ENCODE data around the gene ZFAND3.
"Not testable (repeated sequence)": the region's sequence is repeated elsewhere in the genome, so short reads cannot be mapped to it uniquely, and the experiment has no call there.

Gene ZFAND3

DNA sequence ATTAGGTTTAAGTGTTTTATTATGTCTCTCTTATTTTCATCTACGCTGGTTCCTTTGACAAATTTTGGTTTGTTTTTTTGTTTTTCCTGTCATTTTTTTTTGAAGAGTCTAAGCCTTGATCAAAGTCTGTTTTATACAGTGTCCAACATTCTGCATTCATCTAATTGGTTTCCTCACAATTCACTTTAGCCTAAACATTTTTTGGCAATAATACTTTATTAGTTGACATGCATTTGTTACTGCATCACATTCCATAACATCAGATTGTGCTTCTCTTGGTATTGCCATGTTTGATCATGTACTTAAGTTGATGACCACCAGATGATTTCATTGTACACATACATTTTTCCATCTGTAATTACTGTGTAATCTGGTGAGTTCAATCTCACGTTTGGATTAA is 173.2 kb downstream of the ZFAND3 start:
- no peak for DNase-seq (ENCODE audit: low spot score)
- Histone ChIP-seq H3K4me3 (no peak overlapping the region), H3K27ac (no peak overlapping the region)
- no peak for TF ChIP-seq CTCF (IDR thresholded peaks at IDR 0.05)

GRCh38 chr6:37993194-37993593 is 173.7 kb downstream of the ZFAND3 start:
- not testable (repeated sequence) for DNase-seq (ENCODE audit: low spot score); H3K27ac ChIP-seq; H3K4me3 ChIP-seq

DNA sequence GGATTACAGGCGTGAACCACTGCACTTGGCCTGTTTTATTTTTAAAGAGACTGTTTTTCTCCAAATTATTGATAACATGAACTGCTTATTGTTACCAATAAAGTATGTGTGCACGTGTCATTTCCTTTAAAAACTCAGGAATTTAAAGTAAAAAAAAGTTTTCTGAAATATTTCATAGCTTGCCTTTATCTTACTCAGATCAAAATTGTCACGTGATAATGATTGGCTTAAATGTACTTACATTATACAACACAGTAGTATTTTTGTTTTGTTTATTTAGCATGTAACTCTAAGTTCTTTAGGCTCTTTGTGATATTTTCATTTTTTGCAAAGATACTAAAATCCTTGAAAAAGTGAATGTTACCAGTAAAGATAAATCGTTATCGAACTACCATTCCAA is 174.1 kb downstream of the ZFAND3 start:
- no peak overlapping the region for H3K27ac ChIP-seq
- H3K4me3 ChIP-seq, result no peak overlapping the region
- DNase-seq (ENCODE audit: low spot score), result no peak
- no peak for TF ChIP-seq CTCF (IDR thresholded peaks at IDR 0.05)

GRCh38 chr6:37994223-37994622 is 174.7 kb downstream of the ZFAND3 start:
- no peak for TF ChIP-seq CTCF (IDR thresholded peaks at IDR 0.05)
- no peak for DNase-seq (ENCODE audit: low spot score)
- H3K27ac ChIP-seq, result no peak overlapping the region

DNA sequence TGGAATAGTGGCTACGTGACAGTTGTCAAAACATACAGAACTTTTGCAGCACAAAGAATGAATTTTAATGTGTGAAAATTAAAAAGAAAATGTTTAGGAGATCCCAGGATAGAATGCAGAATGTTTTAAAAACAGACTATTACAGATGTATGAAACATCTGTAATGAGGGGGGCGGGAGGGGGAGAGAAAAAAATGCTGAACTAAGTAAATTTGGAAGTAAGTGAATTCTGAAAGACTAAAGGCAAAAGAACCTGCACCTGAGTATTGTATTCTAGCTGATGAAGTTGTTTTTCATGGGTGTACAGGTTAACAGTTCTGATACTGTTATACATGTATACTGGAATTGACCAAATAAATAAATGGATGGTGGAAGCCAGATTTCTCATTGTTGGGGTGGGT is 178.8 kb downstream of the ZFAND3 start:
- no peak for DNase-seq (ENCODE audit: low spot score)
- no peak for TF ChIP-seq CTCF (IDR thresholded peaks at IDR 0.05)
- Histone ChIP-seq H3K4me3 (no peak overlapping the region), H3K27ac (no peak overlapping the region)

More at GRCh38 chr6:37994223-37994622, 174.7 kb downstream of the ZFAND3 start:
- no peak overlapping the region for H3K4me3 ChIP-seq

- no peak for TF ChIP-seq CTCF (IDR thresholded peaks at IDR 0.05)
- Histone ChIP-seq H3K27ac (no peak overlapping the region), H3K4me3 (no peak overlapping the region)
- no peak for DNase-seq (ENCODE audit: low spot score)
These were observed 181.9 kb downstream of the ZFAND3 start for GRCh38 chr6:38001386-38001785.

GRCh38 chr6:38004908-38005307 is 185.4 kb downstream of the ZFAND3 start:
- DNase-seq (ENCODE audit: low spot score), result no peak
- TF ChIP-seq CTCF (IDR thresholded peaks at IDR 0.05), result no peak
- Histone ChIP-seq H3K4me3 (no peak overlapping the region), H3K27ac (no peak overlapping the region)

GRCh38 chr6:38011937-38012336 is 192.4 kb downstream of the ZFAND3 start:
- Histone ChIP-seq H3K4me3 (no peak overlapping the region), H3K27ac (no peak overlapping the region)
- DNase-seq (ENCODE audit: low spot score), result no peak
- TF ChIP-seq CTCF (IDR thresholded peaks at IDR 0.05), result no peak
